GM18861 (cell line): Measurements from ENCODE around the gene KCNMA1.
"Not testable (repeated sequence)": the region's sequence is repeated elsewhere in the genome, so short reads cannot be mapped to it uniquely, and the experiment has no call there.

ENCODE experiments used
- ATAC-seq: cut with Tn5 transposase; IDR thresholded peaks from one replicate; pipeline ENCODE4 v1.9.1; 2021; ENCODE audit not compliant: unreplicated experiment

KCNMA1 gene

DNA sequence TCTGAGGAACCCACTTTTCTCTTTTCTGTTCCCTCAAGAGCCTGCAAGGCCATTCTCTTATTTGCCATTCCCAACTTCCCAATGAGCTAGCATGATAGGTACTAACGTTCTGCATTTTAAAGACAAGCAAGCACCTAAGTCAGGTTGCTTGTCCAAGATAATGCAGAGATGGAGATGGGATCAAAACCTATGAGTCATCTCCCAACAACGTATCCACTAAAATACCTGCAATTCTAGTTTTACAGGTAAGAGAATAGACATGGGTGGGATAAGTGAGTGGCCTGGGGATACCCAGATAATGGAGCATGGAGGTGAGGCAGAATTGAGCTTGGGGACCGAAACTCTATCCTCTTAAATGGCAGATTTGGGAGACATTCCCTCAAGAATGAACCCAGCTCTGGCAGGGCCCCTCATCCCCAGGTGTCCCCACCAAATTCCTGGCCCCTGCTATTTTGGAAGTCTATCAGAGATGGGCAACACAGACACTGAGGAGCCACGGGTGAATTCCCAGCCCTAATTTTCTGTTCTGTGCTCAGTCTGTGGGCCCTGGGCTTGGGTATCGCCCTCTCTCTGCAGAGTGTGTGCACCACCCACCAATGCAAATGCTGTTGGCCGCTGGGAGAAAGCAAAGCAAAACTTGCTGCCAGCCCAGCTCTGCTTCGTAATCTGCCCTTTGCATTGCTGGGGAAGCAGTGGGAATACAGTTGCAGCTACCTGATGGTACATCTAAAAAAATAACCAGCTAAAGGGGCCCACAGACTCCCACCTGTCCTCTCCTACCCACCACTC is 98.3 kb downstream of the KCNMA1 start:
- ATAC-seq: no peak

DNA sequence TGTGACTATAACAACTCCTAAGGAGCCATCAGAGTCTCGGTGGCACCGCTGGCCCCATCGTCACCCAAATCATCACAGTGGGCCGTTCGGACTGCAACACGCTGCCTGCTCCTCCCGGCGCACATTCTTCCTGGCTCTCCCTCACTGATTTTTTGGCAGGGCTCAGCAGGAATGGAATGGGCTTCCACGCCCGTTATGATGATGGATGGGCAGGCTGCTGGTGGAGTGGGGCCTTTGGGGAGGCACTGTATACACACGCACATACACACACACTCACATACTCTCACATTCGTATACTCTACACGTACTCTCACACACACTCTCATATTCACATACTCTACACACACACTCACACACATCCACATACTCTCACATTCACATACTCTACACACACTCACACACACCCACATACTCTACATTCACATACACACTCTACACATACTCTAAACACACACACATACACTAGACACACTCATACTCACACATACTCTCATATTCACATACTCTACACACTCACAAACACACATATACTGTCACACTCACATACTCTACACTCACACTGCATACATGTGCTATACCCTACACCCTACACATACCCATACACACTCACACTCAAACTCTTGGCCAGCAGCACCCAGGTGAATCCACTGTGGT is 99.8 kb downstream of the KCNMA1 start:
- no peak for ATAC-seq

DNA sequence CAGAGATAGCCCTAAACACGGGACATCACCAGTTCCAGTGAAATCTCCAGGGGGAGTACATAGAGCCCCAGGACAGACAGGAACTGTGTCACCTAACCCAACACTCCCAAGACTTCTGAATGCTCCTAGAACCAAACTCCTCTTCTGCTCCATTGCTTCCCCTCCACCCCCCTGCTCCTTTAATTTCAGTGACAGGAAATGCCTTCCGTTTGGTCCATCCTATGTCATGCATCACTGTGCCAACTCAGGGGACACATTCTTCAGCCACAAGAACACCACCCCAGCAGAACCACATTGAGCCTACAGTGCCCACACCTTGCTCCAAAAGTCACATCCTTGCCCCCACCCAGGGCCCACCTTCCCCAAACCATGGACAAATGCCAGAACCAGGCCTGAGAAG is 100.5 kb downstream of the KCNMA1 start:
- no peak for ATAC-seq

DNA sequence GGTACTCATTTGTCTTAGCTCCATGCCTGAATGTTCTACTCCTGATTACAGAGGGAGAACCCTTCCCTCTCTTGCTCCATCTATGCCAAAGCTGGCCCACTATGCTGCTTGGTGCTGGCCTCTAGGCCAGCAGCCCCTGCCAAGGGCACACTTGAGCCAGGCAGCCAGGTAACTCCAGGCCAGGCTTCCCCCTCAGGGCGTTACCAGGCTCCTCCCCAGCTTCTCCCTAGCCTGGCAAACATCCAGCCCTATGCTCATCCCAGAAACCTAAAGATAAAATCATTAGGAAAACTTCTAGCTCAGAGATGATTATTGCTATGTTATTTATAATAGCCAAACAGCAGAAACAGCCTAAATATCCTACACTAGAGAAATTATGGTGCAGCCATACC is 103.7 kb downstream of the KCNMA1 start:
- ATAC-seq: no peak

DNA sequence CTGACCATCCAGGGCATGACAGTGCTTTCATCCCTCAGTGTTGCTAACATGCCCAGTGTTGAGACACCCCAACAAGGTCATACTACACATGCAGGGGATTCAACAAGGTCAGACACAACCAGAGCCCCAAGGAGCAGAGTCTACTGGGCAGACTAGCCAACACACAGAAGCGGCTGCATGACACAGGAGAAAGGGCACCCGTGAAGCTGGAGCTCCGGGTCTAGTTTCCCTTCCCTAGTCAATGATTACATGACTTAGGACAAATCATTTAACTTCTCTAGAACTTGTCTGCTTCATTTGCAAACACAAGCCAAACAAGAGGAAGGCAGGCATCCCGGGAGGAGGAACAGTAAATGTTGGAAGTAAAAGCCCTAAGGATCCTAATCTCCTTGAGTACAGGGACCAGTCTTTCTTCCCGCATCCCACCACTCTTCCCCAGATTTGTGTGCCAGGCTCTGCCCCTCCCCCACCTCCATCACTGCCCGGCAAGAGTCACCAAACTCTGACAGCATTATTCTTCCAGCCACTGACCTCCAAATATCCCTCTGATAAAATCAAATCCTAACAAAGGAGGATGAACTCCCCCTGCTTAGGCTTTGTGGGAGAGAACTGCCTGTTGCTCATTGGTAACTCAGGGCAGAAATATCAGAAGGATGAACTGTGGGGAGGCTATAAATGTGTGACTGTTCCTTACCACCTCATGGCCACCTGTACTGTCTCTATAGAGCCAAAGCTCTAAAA is 104.3 kb downstream of the KCNMA1 start:
- no peak for ATAC-seq

DNA sequence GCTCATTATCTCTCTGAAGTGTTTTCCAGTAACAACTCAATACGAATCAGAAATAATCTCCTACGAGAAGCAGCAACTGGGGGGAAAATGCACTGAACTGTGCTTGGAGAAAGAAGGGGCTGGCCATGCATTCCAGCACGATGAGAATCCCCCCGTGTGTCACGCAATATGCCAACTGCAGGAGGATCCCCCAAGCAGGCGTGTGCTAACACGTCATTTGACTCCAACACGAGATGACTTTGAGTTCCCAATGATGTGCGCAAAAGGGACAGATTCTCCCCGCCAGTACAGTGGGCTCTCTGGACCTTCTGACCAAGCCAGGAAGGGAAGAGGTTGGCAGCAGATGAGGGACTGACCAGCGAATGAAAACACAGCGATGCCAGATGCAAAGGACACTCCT is 105.5 kb downstream of the KCNMA1 start:
- no peak for ATAC-seq

DNA sequence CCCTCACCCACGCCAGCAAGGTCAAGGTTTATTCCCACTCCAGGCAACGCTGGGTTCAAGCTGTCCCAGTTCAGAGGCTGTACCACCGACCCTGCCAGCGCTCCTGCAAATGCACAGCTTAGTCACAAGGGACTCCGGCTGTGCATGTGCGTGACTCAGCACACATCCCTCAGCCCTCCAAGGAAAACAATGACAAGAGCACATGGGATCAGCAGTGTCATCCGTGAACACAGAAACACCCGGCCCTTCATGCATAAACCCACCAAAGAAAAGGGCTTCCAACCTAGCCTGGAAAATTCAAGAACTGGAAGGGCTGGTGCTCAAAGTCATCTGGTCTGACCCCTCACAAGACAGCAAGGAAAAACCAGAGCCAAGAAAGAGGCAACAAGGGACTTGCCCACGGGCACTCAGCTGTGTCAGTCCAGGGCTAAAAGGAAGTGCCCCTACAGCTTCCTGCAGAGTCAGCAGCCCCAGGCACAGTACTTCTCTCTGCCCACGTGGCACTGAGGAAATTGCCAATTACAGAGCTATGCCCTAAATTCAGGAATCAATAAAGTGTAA is 106.1 kb downstream of the KCNMA1 start:
- ATAC-seq: no peak

DNA sequence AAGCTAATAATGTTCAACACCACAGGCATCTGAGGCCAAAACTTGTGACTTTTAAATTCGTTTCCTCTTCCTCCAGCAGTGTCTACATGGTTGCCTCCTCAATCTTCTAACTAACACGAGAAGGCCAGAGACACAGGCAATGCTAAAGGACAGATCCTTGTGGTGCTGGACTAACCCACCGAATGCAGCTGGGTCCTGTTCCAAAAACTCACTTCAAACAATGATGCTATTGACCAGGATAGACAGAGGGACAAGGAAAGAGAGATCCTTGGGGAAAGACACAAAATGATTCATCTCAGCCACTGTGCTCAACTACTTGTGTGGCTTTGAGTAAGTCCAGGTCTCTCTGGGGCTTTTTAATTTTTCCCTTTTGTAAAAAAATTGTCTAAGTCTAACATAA is 107.6 kb downstream of the KCNMA1 start:
- no peak for ATAC-seq

DNA sequence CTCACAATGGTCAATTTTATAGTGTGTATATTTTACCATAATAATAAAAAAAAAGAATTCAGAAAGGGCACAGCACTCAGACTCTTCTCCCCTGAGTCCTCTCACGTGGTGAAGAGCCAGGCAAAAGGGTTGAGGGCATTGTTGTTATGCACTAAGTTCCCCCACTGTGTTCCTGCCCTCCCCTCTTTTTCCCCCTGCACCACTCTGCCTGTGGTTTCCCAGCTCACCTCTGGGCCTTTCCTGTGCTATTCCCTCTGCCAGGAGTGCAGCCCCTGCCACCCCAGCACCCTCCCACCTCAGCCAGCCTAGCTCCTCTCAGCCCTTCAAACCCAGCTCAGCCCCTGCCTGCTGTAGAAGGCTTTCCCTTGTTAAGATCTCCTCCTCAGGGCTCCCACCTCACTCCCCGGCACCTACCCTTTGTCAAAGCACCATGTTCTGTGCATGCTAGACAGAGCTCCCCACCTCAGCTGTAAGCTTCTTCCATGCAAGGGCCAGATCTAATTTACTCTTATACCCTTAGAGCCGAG is 108.5 kb downstream of the KCNMA1 start:
- ATAC-seq: no peak

DNA sequence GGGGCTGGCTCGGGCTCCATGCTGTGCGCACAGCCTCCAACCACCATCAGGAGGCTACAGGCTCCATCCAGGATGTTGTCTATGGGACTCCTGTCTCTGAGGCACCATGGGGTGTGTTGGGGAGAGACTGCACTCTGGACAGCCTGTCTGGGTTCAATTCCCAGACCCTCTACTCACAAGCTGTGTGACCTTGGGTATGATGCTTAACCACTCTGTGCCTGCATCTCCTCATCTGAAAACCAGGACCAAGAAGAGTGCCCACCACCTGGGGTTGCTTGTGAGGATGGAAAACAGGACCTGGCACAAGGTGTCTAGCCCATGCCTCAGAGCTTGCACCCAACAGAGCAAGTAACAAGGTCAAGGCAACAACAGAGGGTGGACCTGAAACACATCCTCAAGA is 109.8 kb downstream of the KCNMA1 start:
- no peak for ATAC-seq

DNA sequence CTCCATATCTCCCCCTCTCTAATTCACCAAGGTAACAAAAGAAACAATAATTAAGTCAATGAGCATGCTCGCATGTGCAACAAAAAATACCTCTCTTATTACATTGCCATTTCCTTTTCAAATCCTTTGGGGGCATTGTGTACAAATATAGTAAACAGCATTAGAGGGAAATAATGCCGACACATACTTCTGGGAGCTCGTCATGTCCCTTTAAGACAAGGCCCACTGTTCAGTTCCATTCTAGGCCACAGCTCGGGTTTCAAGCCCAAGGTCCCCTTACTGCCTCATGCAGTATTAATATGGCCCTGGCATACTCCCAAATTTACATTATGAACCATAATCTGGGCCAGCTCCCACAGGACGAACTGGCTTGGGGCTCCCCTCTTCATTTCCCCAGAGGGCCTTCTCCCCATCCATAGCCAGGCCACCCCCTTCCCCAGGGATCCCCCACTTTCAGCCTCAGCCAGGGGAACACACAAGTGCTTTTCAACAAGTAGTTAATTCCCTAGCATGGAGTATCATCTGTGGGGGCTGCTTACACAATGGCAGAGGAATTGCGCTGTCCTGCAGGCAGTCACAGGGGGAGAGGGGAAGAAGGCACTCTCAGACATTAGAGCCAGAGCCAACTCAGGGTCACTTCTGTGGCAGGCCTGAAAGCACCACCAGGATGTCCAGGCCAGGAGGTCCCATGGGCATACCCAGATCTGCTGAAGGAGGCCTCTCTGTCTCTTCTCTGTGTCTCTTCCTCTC is 110.6 kb downstream of the KCNMA1 start:
- no peak for ATAC-seq

DNA sequence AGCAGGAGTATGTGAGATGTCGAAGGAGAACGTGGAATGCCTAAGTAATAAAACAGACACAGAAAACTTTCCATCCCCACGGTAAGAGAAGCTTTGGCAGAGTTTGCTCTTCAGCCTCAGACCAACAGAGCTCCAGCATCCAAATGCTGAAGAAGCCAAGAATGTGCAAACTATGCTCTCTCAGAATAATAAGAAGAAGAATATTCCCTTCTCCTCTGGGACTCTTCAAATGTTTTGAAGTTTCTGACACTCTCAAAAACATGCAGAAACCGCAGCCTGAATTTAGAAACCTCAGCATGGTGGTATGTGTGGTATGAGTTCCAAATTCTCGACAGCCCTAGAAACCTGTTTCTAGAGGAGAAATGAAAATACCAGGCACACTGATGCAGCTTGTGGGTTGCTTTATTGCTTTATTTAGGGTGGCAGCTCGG is 113.3 kb downstream of the KCNMA1 start:
- no peak for ATAC-seq

DNA sequence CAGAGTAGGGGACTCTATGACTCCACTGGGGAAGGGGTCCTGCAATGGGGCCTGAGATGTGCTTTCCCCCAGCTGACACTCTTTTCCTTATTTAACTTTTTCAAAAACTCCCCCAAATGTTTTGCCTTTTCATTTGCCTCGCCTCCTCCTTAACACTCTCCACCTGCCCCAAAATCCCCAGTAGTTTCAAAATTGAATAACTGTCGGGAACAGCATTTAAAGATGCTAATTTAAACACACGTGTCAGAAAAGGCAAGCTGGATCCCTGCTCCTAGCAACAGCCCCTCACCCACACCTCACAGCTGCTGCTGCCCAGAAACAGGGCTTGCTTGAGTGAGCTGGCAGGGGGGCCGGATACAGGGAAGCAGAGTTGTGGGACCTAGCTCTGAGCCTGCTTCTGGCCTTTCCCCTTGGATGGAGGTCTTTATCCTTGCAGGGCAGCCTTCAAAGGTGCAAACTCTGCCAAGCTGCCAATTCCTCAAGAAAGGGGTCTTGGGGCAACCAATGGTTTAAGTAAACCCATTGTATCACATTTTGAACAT is 115.3 kb downstream of the KCNMA1 start:
- no peak for ATAC-seq

DNA sequence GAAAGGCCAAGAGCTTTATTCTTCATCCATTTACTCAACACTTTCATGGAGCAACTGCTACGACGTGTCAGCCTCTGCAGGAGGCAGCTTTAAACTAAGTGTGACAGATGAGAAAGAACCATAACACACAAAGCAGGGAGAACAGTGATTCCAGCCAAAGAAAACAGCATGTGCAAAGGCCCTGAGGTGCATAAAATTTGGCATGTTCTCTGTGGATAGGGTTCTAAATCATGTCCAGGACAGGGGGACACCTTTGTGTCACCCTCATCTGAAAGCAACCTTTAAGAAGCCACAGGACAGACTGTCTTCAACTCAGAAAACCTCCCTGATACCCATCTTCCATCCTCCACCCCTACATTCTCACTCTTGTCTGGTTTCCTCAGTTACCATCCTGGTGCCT is 116.6 kb downstream of the KCNMA1 start:
- ATAC-seq: no peak

DNA sequence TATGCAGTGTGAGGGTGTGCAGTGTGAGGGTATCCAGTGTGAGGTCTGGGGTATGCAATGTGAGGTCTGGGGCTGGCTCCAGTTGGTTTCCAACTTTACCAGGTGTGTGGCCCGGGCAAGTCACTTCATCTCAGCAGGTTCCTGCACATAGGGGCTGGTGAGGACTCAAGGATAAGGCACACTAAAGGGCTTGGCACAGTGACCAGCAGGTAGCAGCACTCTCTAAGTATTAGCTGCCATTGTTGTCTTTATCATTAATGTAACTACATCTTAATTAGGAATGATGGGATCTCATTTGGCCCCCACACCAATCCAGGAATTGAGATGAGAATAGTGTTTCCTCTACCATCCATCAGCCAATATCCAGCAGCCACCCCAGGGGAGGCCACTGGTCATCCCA is 117.3 kb downstream of the KCNMA1 start:
- ATAC-seq: no peak

DNA sequence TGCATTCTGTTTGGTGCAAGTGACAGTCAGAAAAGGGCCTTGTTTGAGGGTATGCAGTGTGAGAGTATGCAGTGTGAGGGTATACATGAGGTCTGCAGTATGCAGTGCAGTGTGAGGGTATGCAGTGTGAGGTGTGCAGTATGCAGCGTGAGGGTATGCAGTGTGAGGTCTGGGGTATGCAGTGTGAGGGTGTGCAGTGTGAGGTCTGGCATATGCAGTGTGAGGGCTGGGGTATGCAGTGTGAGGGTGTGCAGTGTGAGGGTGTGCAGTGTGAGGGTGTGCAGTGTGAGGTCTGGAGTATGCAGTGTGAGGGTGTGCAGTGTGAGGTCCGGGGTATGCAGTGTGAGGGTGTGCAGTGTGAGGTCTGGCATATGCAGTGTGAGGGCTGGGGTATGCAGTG is 117.8 kb downstream of the KCNMA1 start:
- ATAC-seq: not testable (repeated sequence)

DNA sequence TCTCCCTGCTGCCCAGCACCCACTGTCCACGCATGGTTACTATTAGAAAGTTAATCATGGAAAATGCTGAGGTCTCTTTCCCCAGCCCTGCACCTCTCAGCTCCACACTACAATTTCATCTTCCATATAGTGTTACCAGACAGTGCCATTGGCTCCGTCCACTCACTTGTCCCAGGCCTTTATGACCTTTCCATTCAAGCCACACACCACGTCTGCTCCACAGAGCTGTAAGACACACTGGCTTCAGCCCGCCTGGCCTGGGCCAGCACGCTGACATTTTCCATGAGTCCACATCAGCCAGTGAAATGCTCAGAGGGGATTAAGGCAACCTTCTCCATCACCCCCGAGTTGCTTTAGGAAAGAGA is 118.7 kb downstream of the KCNMA1 start:
- ATAC-seq: no peak

DNA sequence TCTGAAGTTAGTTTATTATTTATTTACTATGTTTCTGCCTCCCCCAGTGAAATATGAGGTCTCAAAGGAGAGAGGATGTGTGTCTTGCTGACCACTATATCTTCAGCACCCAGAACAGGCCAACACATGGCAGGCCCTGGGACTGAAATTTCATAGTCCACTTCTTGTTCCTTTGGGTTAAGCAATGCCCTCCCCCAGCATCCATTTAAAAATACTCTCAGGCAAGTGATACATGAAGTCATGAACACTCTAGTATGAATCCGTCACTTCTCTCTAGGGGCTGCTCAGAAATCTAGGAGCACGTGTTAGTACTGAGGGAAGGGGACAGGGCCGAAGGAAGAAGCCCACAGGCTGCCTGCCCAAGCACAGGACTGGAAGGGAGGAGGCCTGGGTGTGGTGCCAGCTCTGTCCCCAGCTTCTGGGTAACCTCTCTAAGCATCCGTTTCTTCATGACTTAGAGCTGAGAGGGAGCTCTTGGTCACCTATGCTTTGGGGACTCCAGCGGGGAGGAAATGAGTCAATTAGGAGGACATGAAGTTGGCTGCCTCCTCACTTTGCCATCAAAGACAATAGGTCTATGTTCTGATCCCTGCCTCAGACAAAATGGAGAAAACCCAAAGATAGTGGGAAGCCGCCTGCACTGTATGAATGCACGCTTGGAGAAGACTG is 119.2 kb downstream of the KCNMA1 start:
- ATAC-seq: no peak

DNA sequence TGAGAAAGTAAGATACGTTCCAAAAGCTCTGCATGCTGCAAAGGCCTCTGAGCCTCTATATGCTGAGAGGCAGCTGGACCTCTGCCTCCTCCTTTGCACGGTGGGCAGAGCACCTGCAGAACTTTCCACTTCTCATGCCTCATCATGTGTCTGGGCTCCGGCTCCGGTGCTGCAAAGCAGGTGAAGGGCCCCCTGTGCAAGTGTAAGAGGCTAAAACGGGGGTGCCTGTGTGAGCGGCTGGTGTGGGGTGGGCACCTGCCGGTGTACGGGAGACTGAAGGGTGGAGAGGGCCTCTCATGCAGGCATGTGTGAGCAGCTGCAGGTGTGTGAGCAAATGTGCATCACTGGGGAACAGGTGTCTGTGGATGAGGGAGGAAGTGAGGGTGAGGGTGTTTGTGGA is 121.0 kb downstream of the KCNMA1 start:
- ATAC-seq: no peak

DNA sequence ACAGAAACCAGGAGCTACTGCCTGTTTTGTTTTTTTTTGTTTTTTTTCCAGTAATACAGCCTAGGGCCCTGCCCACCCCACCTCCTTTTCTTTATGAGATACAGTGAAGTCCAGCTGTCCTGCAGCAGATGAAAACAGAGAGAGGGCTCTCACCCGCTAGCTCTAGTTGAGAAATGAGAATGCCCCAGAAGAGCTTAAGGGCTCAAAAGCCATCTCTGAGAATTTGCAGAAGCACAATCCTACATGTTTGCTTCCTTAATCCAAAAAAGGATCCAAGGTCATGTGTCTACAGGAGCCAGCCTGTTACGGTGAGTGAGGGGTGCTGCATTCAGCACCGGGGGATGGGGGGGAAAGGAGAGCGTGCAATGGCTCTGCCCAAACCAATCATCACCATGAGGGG is 122.7 kb downstream of the KCNMA1 start:
- ATAC-seq: no peak
